ENCODE results near the gene FBP2. TPM values are rescaled to one million over a fixed set of nuclear protein-coding genes. Genes with fewer than 3 reads are reported as not detected.
A peak's percentile ranks its signal among the peaks of the same experiment; 100 is the strongest.

FBP2 gene
- total RNA-seq, 1 experiment from 2014 or later, result not detected

GRCh38 chr9:94632737-94633136 lies 39.1 kb upstream of the FBP2 start:
- no TSS peak for BruUV-seq (replicated peaks)
- H3K9ac ChIP-seq (ENCODE audit: low read length), result no peak overlapping the region
- TF ChIP-seq CTCF (conservative IDR thresholded peaks at IDR 0.05; ENCODE audit: low read depth, low read length) (no peak), EZH2 (IDR thresholded peaks at IDR 0.05; ENCODE audit: low read length, unreplicated experiment) (no peak), EZH2phosphoT487 (IDR thresholded peaks at IDR 0.05; ENCODE audit: borderline replicate concordance, low read length) (no peak)
- H3K4me1 ChIP-seq (ENCODE audit: insufficient read depth, low read length), result peaks cover 25% of the 10 kb centered on the region
- no peaks in the 10 kb centered on the region for H3K9me2 ChIP-seq (replicated peaks; ENCODE audit: low read length)
- H3K4me3 ChIP-seq (ENCODE audit: low read length), result no peak overlapping the region
- ChIA-PET CTCF (no interaction called here), POLR2A (ENCODE audit: unreplicated experiment) (no interaction called here)
- H3K4me2 ChIP-seq (ENCODE audit: low read length), result no peak overlapping the region
- H3K9me3 ChIP-seq (ENCODE audit: low read length), result no peaks in the 10 kb centered on the region
- no peaks in the 10 kb centered on the region for H4K20me1 ChIP-seq (ENCODE audit: low read length)
- H3K27ac ChIP-seq (ENCODE audit: low read length), result no peak overlapping the region
- intact Hi-C loops (cut with micrococcal nuclease), result no loop called here
- no peaks in the 10 kb centered on the region for H3K36me3 ChIP-seq (ENCODE audit: low read depth, low read length)
- H3K27me3 ChIP-seq (ENCODE audit: low read length), result no peaks in the 10 kb centered on the region
- DNase-seq (no peak), ATAC-seq (no peak)
- no peak overlapping the region for H2AFZ ChIP-seq (ENCODE audit: low read length)
- H3K79me2 ChIP-seq (ENCODE audit: low read length), result no peaks in the 10 kb centered on the region
- H3F3A ChIP-seq (ENCODE audit: low read length, unreplicated experiment), result no peaks in the 10 kb centered on the region

GRCh38 chr9:94631599-94631998 lies 38.0 kb upstream of the FBP2 start:
- no peaks in the 10 kb centered on the region for H3K79me2 ChIP-seq (ENCODE audit: low read length)
- TF ChIP-seq CTCF (conservative IDR thresholded peaks at IDR 0.05; ENCODE audit: low read depth, low read length), result no peak
- no peak for TF ChIP-seq EZH2phosphoT487 (IDR thresholded peaks at IDR 0.05; ENCODE audit: borderline replicate concordance, low read length)
- no peak for TF ChIP-seq EZH2 (IDR thresholded peaks at IDR 0.05; ENCODE audit: low read length, unreplicated experiment)
- no TSS peak for BruUV-seq (replicated peaks)
- no peaks in the 10 kb centered on the region for H3K9me3 ChIP-seq (ENCODE audit: low read length)
- no peaks in the 10 kb centered on the region for H4K20me1 ChIP-seq (ENCODE audit: low read length)
- no peaks in the 10 kb centered on the region for H3F3A ChIP-seq (ENCODE audit: low read length, unreplicated experiment)
- no peak for DNase-seq
- ATAC-seq, result no peak
- no peaks in the 10 kb centered on the region for H3K36me3 ChIP-seq (ENCODE audit: low read depth, low read length)
- CTCF ChIA-PET, result no interaction called here
- H3K4me3 ChIP-seq (ENCODE audit: low read length), result peak overlapping the region; percentile 29; the same call in 1 of the 2 replicates
- intact Hi-C loops (cut with micrococcal nuclease), result no loop called here
- H3K27me3 ChIP-seq (ENCODE audit: low read length), result no peaks in the 10 kb centered on the region
- no peak overlapping the region for H2AFZ ChIP-seq (ENCODE audit: low read length)
- no peak overlapping the region; the same call in 1 of the 2 replicates for H3K9ac ChIP-seq (ENCODE audit: low read length)
- peaks cover 25% of the 10 kb centered on the region for H3K4me1 ChIP-seq (ENCODE audit: insufficient read depth, low read length)
- no peaks in the 10 kb centered on the region for H3K9me2 ChIP-seq (replicated peaks; ENCODE audit: low read length)
- peak overlapping the region; percentile 72 for H3K4me2 ChIP-seq (ENCODE audit: low read length)
- POLR2A ChIA-PET (ENCODE audit: unreplicated experiment), result no interaction called here
- peak overlapping the region; percentile 57 for H3K27ac ChIP-seq (ENCODE audit: low read length)

GRCh38 chr9:94630833-94631232 lies 37.2 kb upstream of the FBP2 start:
- no peaks in the 10 kb centered on the region for H3K9me3 ChIP-seq (ENCODE audit: low read length)
- no peak overlapping the region for H3K9ac ChIP-seq (ENCODE audit: low read length)
- DNase-seq (peak; percentile 88), ATAC-seq (peak; percentile 58)
- ChIA-PET CTCF (no interaction called here), POLR2A (ENCODE audit: unreplicated experiment) (no interaction called here)
- peak overlapping the region; percentile 29; the same call in 1 of the 2 replicates for H3K4me3 ChIP-seq (ENCODE audit: low read length)
- intact Hi-C loops (cut with micrococcal nuclease), result no loop called here
- no peaks in the 10 kb centered on the region for H3K27me3 ChIP-seq (ENCODE audit: low read length)
- H3K79me2 ChIP-seq (ENCODE audit: low read length), result no peaks in the 10 kb centered on the region
- H2AFZ ChIP-seq (ENCODE audit: low read length), result no peak overlapping the region
- H3K9me2 ChIP-seq (replicated peaks; ENCODE audit: low read length), result no peaks in the 10 kb centered on the region
- peak overlapping the region; percentile 57 for H3K27ac ChIP-seq (ENCODE audit: low read length)
- H3K36me3 ChIP-seq (ENCODE audit: low read depth, low read length), result no peaks in the 10 kb centered on the region
- H3K4me2 ChIP-seq (ENCODE audit: low read length), result peak overlapping the region; percentile 72
- H3K4me1 ChIP-seq (ENCODE audit: insufficient read depth, low read length), result peaks cover 25% of the 10 kb centered on the region
- TF ChIP-seq EZH2 (IDR thresholded peaks at IDR 0.05; ENCODE audit: low read length, unreplicated experiment) (no peak), CTCF (conservative IDR thresholded peaks at IDR 0.05; ENCODE audit: low read depth, low read length) (no peak), EZH2phosphoT487 (IDR thresholded peaks at IDR 0.05; ENCODE audit: borderline replicate concordance, low read length) (no peak)
- no TSS peak for BruUV-seq (replicated peaks)
- no peaks in the 10 kb centered on the region for H4K20me1 ChIP-seq (ENCODE audit: low read length)
- no peaks in the 10 kb centered on the region for H3F3A ChIP-seq (ENCODE audit: low read length, unreplicated experiment)
